ENCODE data around the gene FAM50B.

FAM50B gene

DNA sequence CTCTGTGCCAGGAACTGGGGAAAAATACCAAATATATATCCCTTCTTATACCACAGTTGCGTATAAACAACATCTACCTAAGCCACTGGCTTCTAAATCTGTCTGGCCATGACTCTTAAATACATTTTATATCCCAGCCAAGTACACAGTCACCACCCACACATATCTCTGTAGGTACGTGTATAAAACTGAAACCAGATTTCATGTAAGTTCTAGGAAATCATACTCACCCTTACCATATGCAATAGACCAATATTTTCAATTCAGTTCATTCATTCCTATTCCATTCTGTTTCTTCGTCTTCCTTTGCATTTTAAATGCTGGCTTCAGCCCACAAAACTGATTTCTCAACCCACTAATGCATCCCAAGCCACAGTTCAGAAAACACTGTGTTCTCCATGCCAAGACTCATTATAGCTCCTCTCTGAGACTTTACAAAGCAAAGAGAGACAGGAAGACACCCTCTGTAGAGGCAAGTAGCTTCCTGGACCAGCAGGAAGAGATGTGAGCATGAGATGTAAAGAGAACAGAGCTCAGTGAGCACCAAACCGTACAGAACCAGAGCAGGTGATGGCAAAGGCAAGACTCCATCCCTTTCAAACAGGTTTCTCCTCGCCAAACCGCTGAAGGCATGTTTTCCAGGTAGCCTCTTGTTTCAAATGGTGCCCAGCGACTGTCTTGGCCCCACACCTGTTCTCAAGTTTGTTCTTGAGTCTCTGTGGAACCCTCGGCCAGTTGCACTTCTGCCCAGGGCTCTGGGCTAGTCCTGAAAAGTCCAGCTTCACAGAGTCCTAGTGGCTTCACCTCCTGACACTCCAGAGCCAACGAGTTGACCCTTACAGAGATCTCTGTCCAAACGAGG lies 18.7 kb downstream of the FAM50B start:
- H3K4me3 ChIP-seq (ENCODE audit: low read length): no peak overlapping the region
- H3K4me1 ChIP-seq (ENCODE audit: control insufficient read depth, low read length): no peaks in the 10 kb centered on the region
- no peaks in the 10 kb centered on the region for H4K20me1 ChIP-seq (ENCODE audit: control insufficient read depth, insufficient read depth, low read depth, low read length)
- no peaks in the 10 kb centered on the region for H3K9me3 ChIP-seq (ENCODE audit: control insufficient read depth, insufficient read depth, low read length)
- H3K79me2 ChIP-seq (ENCODE audit: control insufficient read depth, low read length): no peaks in the 10 kb centered on the region
- no peak for TF ChIP-seq EZH2phosphoT487 (IDR thresholded peaks at IDR 0.05; ENCODE audit: borderline replicate concordance, low read length)
- no peaks in the 10 kb centered on the region for H3F3A ChIP-seq (ENCODE audit: control insufficient read depth, insufficient read depth)
- no peak overlapping the region for H3K27ac ChIP-seq (ENCODE audit: low read depth, low read length)
- no peak overlapping the region for H3K4me2 ChIP-seq (ENCODE audit: low read length)
- peaks cover 8% of the 10 kb centered on the region; the same call in 1 of the 2 replicates for H3K27me3 ChIP-seq (ENCODE audit: control insufficient read depth, low read length)
- H3K9me2 ChIP-seq (replicated peaks; ENCODE audit: control insufficient read depth, low read length): no peaks in the 10 kb centered on the region
- no peaks in the 10 kb centered on the region for H3K36me3 ChIP-seq (ENCODE audit: control insufficient read depth, low read length)

DNA sequence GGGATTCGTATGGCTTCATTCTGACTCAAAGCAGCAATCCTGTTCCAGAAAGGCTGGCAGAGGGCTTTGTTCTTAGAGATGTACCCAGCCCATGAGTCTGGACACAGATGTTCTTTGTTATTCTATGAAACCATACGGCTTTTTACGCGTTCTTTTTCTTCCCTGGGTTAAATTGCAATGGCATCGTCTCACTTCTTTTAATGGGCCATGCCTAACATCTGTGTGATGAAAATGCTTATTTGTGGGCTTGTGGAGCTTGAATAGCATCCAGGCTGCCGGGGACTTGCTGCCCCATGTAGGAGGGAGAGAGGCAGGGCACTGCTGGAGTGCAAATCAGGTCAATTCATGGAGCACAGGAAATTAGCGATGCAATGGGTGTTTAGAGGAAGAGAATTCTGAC lies 19.4 kb downstream of the FAM50B start:
- Histone ChIP-seq H3K9me2 (replicated peaks; ENCODE audit: control insufficient read depth, low read length) (no peaks in the 10 kb centered on the region), H4K20me1 (ENCODE audit: control insufficient read depth, insufficient read depth, low read depth, low read length) (no peaks in the 10 kb centered on the region), H3K9me3 (ENCODE audit: control insufficient read depth, insufficient read depth, low read length) (no peaks in the 10 kb centered on the region), H3K27ac (ENCODE audit: low read depth, low read length) (no peak overlapping the region), H3K79me2 (ENCODE audit: control insufficient read depth, low read length) (no peaks in the 10 kb centered on the region), H3K27me3 (ENCODE audit: control insufficient read depth, low read length) (peaks cover 11% of the 10 kb centered on the region), H3K4me3 (ENCODE audit: low read length) (no peak overlapping the region), H3K4me2 (ENCODE audit: low read length) (no peak overlapping the region), H3K4me1 (ENCODE audit: control insufficient read depth, low read length) (no peaks in the 10 kb centered on the region), H3F3A (ENCODE audit: control insufficient read depth, insufficient read depth) (no peaks in the 10 kb centered on the region), H3K36me3 (ENCODE audit: control insufficient read depth, low read length) (no peaks in the 10 kb centered on the region)
- no peak for TF ChIP-seq EZH2phosphoT487 (IDR thresholded peaks at IDR 0.05; ENCODE audit: borderline replicate concordance, low read length)
- TF ChIP-seq, protein P1, sequence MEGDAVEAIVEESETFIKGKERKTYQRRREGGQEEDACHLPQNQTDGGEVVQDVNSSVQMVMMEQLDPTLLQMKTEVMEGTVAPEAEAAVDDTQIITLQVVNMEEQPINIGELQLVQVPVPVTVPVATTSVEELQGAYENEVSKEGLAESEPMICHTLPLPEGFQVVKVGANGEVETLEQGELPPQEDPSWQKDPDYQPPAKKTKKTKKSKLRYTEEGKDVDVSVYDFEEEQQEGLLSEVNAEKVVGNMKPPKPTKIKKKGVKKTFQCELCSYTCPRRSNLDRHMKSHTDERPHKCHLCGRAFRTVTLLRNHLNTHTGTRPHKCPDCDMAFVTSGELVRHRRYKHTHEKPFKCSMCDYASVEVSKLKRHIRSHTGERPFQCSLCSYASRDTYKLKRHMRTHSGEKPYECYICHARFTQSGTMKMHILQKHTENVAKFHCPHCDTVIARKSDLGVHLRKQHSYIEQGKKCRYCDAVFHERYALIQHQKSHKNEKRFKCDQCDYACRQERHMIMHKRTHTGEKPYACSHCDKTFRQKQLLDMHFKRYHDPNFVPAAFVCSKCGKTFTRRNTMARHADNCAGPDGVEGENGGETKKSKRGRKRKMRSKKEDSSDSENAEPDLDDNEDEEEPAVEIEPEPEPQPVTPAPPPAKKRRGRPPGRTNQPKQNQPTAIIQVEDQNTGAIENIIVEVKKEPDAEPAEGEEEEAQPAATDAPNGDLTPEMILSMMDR (IDR thresholded peaks at IDR 0.05; ENCODE audit: low read depth, low read length, poor library complexity, severe bottlenecking): no peak

DNA sequence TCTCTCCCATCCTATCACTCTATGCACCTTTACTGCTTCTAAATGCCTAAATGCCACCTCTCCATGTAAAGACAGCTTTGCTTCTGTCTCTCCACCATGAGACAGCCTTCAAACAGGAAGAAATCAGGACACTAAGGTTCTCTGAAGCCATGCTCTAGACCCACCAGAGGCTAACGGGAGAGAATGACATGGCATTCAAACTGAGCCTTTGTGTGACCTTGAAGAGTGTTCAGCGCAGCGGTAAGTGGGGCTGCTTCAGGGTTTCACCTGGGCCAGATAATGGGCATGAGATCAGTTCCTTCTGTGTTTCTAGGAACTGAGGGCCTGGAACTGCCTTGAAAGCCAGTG lies 20.1 kb downstream of the FAM50B start:
- no peaks in the 10 kb centered on the region for H3K9me2 ChIP-seq (replicated peaks; ENCODE audit: control insufficient read depth, low read length)
- H3K27me3 ChIP-seq (ENCODE audit: control insufficient read depth, low read length): peaks cover 18% of the 10 kb centered on the region
- no peaks in the 10 kb centered on the region for H3F3A ChIP-seq (ENCODE audit: control insufficient read depth, insufficient read depth)
- H3K27ac ChIP-seq (ENCODE audit: low read depth, low read length): no peak overlapping the region
- H3K9me3 ChIP-seq (ENCODE audit: control insufficient read depth, insufficient read depth, low read length): no peaks in the 10 kb centered on the region
- H3K4me1 ChIP-seq (ENCODE audit: control insufficient read depth, low read length): no peaks in the 10 kb centered on the region
- H3K79me2 ChIP-seq (ENCODE audit: control insufficient read depth, low read length): no peaks in the 10 kb centered on the region
- no peak overlapping the region for H3K4me3 ChIP-seq (ENCODE audit: low read length)
- H3K4me2 ChIP-seq (ENCODE audit: low read length): no peak overlapping the region
- H3K36me3 ChIP-seq (ENCODE audit: control insufficient read depth, low read length): no peaks in the 10 kb centered on the region
- TF ChIP-seq, protein P1 (IDR thresholded peaks at IDR 0.05; ENCODE audit: low read depth, low read length, poor library complexity, severe bottlenecking): no peak
- TF ChIP-seq EZH2phosphoT487 (IDR thresholded peaks at IDR 0.05; ENCODE audit: borderline replicate concordance, low read length): no peak
- H4K20me1 ChIP-seq (ENCODE audit: control insufficient read depth, insufficient read depth, low read depth, low read length): no peaks in the 10 kb centered on the region
